HepG2 (cell line): ENCODE data around the gene MRNIP. TPM values are rescaled to one million over a fixed set of nuclear protein-coding genes. Genes with fewer than 3 reads are reported as not detected.

Experiments used
- ARID4A ChIP-seq: sonication (generic); formaldehyde crosslinking; IDR thresholded peaks from 2 replicates; pipeline ENCODE4 v1.5.0; 2020; ENCODE audit warnings: mild to moderate bottlenecking, missing genetic modification reagents, borderline replicate concordance
- FOXK2 ChIP-seq: fragments of 450-650 bp; IDR thresholded peaks from 2 replicates; pipeline ENCODE4 v1.6.1; 2016
- GATAD2A ChIP-seq: IDR thresholded peaks from 2 replicates; pipeline ENCODE4 v1.6.1; 2016
- HDAC2 ChIP-seq: sonication (generic); formaldehyde crosslinking; IDR thresholded peaks from 2 replicates; pipeline ENCODE4 v1.4.0; 2020; ENCODE audit warnings: missing genetic modification reagents
- HIC2 ChIP-seq: sonication (generic); formaldehyde crosslinking; IDR thresholded peaks from 2 replicates; pipeline ENCODE4 v1.9.0; 2022; ENCODE audit warnings: low read depth, missing genetic modification reagents
- HNF4G ChIP-seq, 2 experiments: sonication (generic) in 1 of 2; formaldehyde crosslinking in 1 of 2; IDR thresholded peaks; 2 replicates each; pipeline versions ENCODE4 v1.4.0 to v1.6.1; 2011 to 2020; ENCODE audit warnings: borderline replicate concordance in 2 of 2, low read depth in 2 of 2, mild to moderate bottlenecking in 2 of 2, low read length in 1 of 2, missing genetic modification reagents in 1 of 2, moderate library complexity in 1 of 2
- LCORL ChIP-seq, 2 experiments: fragments of 450-650 bp in 1 of 2; sonication (generic) in 1 of 2; formaldehyde crosslinking in 1 of 2; IDR thresholded peaks; 2 replicates each; pipeline versions ENCODE4 v1.5.0 to v1.6.1; 2017 to 2020; ENCODE audit warnings: antibody characterized with exemption in 1 of 2, missing genetic modification reagents in 1 of 2
- MIER3 ChIP-seq: IDR thresholded peaks from 2 replicates; pipeline ENCODE4 v1.6.1; 2016; ENCODE audit warnings: missing compliant biosample characterization, borderline replicate concordance
- MTA1 ChIP-seq: sonication (generic); formaldehyde crosslinking; IDR thresholded peaks from 2 replicates; pipeline ENCODE4 v1.4.0; 2020; ENCODE audit warnings: missing genetic modification reagents, mild to moderate bottlenecking, borderline replicate concordance
- MXI1 ChIP-seq: IDR thresholded peaks from 3 replicates; pipeline ENCODE4 v1.6.1; 2012; ENCODE audit warnings: low read depth, low read length, inconsistent platforms, borderline replicate concordance
- PPARG ChIP-seq: conservative IDR thresholded peaks from 2 replicates; pipeline ENCODE4 v1.6.1; 2016; ENCODE audit warnings: missing biosample characterization, missing genetic modification reagents
- RELA ChIP-seq: sonication (generic); formaldehyde crosslinking; IDR thresholded peaks from 2 replicates; pipeline ENCODE4 v1.4.0; 2020; ENCODE audit warnings: missing genetic modification reagents
- SALL2 ChIP-seq: sonication (generic); formaldehyde crosslinking; IDR thresholded peaks from 2 replicates; pipeline ENCODE4 v1.8.1; 2023; ENCODE audit warnings: mild to moderate bottlenecking, missing genetic modification reagents, inconsistent platforms
- SP1 ChIP-seq, 2 experiments: fragments of 450-650 bp in 1 of 2; sonication (generic) in 1 of 2; formaldehyde crosslinking in 1 of 2; IDR thresholded peaks; 2 replicates each; pipeline versions ENCODE4 v1.4.0 to v1.6.1; 2016 to 2020; ENCODE audit warnings: missing genetic modification reagents in 1 of 2
- TCF7L2 ChIP-seq: IDR thresholded peaks from 2 replicates; pipeline ENCODE4 v1.6.1; 2011; ENCODE audit warnings: mild to moderate bottlenecking, low read depth, low read length, moderate library complexity
- ZFP62 ChIP-seq: sonication (generic); formaldehyde crosslinking; IDR thresholded peaks from 2 replicates; pipeline ENCODE4 v1.4.0; 2020; ENCODE audit warnings: missing genetic modification reagents
- ZFY ChIP-seq: sonication (generic); formaldehyde crosslinking; IDR thresholded peaks from 2 replicates; pipeline ENCODE4 v1.4.0; 2020; ENCODE audit warnings: missing genetic modification reagents
- ZNF101 ChIP-seq: sonication (generic); formaldehyde crosslinking; IDR thresholded peaks from 2 replicates; pipeline ENCODE4 v1.4.0; 2020; ENCODE audit warnings: mild to moderate bottlenecking, low read depth, missing genetic modification reagents, borderline replicate concordance
- ZNF234 ChIP-seq: sonication (generic); formaldehyde crosslinking; conservative IDR thresholded peaks from 2 replicates; pipeline ENCODE4 v1.5.1; 2020; ENCODE audit warnings: mild to moderate bottlenecking, missing genetic modification reagents
- ZNF331 ChIP-seq: sonication (generic); formaldehyde crosslinking; IDR thresholded peaks from 2 replicates; pipeline ENCODE4 v1.4.0; 2020; ENCODE audit warnings: missing genetic modification reagents
- ZNF367 ChIP-seq: sonication (generic); formaldehyde crosslinking; IDR thresholded peaks from 2 replicates; pipeline ENCODE4 v1.4.0; 2020; ENCODE audit warnings: missing genetic modification reagents, borderline replicate concordance
- ZNF598 ChIP-seq: sonication (generic); formaldehyde crosslinking; IDR thresholded peaks from 2 replicates; pipeline ENCODE4 v1.5.1; 2020; ENCODE audit warnings: mild to moderate bottlenecking, missing genetic modification reagents, borderline replicate concordance
- ZNF644 ChIP-seq: IDR thresholded peaks from 2 replicates; pipeline ENCODE4 v1.6.1; 2016; ENCODE audit warnings: low read depth
- ZNF788 ChIP-seq: sonication (generic); formaldehyde crosslinking; IDR thresholded peaks from 2 replicates; pipeline ENCODE4 v1.5.0; 2020; ENCODE audit warnings: mild to moderate bottlenecking, missing genetic modification reagents, borderline replicate concordance
- ZNF792 ChIP-seq: IDR thresholded peaks from 2 replicates; pipeline ENCODE4 v1.6.1; 2016
- ZSCAN30 ChIP-seq: sonication (generic); formaldehyde crosslinking; IDR thresholded peaks from 2 replicates; pipeline ENCODE4 v1.5.0; 2020; ENCODE audit warnings: mild to moderate bottlenecking, missing genetic modification reagents
- polyA plus RNA-seq, 8 experiments: library from polyadenylated mRNA; depleted of rRNA in 3 of 8; stranded (reverse) in 7 of 8; unstranded in 1 of 8; fragments of >200 nt; fragmentation: Illumina TruSeq in 4 of 8; extraction: Trizol in 4 of 8; gene quantifications; 2 replicates each; pipeline versions ENCODE4 v1.2.1 to v1.2.3, GENCODE V29; 2011 to 2016; ENCODE audit warnings: low read depth in 4 of 8, missing spikeins in 1 of 8, mixed read lengths in 1 of 8; ENCODE audit not compliant: insufficient read depth in 1 of 8
- total RNA-seq, 5 experiments: library from RNA; depleted of rRNA; stranded (reverse); fragments of >200 nt; fragmentation: Illumina TruSeq; extraction: Trizol; gene quantifications; 2 replicates each; pipeline ENCODE4 v1.2.3, GENCODE V29; 2016; ENCODE audit warnings: low read depth in 1 of 5

Gene MRNIP
- total and polyA plus RNA-seq, 2 of the 13 experiments (the other 11 are each of a cell fraction or from before 2014, with no cell fraction given) = 15.5 to 34.1 TPM

GRCh38 chr5:179825655-179826182 lies 32.9 kb downstream of the MRNIP start (continued):
- TF ChIP-seq ARID4A (CRISPR knock-in tag) = peak; percentile 75
- no peak for TF ChIP-seq ZNF101 (CRISPR knock-in tag)
- no peak for TF ChIP-seq ZNF788
- no peak for TF ChIP-seq ZFY (CRISPR knock-in tag)
- TF ChIP-seq FOXK2 = peak; percentile 35; the same call in 1 of the 2 replicates
- no peak for TF ChIP-seq ZSCAN30 (CRISPR knock-in tag)
- no peak for TF ChIP-seq ZNF367
- TF ChIP-seq RELA (CRISPR knock-in tag) = no peak
- TF ChIP-seq HNF4G (IDR thresholded peaks at IDR 0.05; ENCODE audit: borderline replicate concordance, low read depth, low read length) = peak; percentile 79; the same call in 1 of the 2 replicates
- peak; percentile 82; the same call in 1 of the 2 replicates for TF ChIP-seq HNF4G (CRISPR knock-in tag; IDR thresholded peaks at IDR 0.05; ENCODE audit: borderline replicate concordance, low read depth)
- TF ChIP-seq ZNF792 = 0 out of 2 replicates have a peak, but pooled peaks have one; percentile 40
- TF ChIP-seq ZNF644 (CRISPR knock-in tag) = peak; percentile 18; the same call in 1 of the 2 replicates
- no peak for TF ChIP-seq TCF7L2
- TF ChIP-seq GATAD2A = peak; percentile 61; the same call in 1 of the 2 replicates
- no peak for TF ChIP-seq ZNF234 (CRISPR knock-in tag)
- peak; percentile 28; the same call in 1 of the 2 replicates for TF ChIP-seq ZNF598 (CRISPR knock-in tag)
- TF ChIP-seq ZNF331 (CRISPR knock-in tag) = peak; percentile 33; the same call in 1 of the 2 replicates
- 0 out of 2 replicates have a peak, but pooled peaks have one; percentile 47 for TF ChIP-seq HIC2 (CRISPR knock-in tag)
- no peak for TF ChIP-seq SP1 (IDR thresholded peaks at IDR 0.05)
- TF ChIP-seq SP1 (CRISPR knock-in tag; IDR thresholded peaks at IDR 0.05) = 0 out of 2 replicates have a peak, but pooled peaks have one; percentile 39
- TF ChIP-seq MIER3 (CRISPR knock-in tag) = 0 out of 2 replicates have a peak, but pooled peaks have one; percentile 22
- 0 out of 2 replicates have a peak, but pooled peaks have one; percentile 38 for TF ChIP-seq SALL2 (CRISPR knock-in tag)
- peak; percentile 48; the same call in 1 of the 2 replicates for TF ChIP-seq PPARG (CRISPR knock-in tag)
- peak; percentile 70; the same call in 1 of the 3 replicates for TF ChIP-seq MXI1
- TF ChIP-seq ZFP62 (CRISPR knock-in tag) = no peak
- TF ChIP-seq LCORL (IDR thresholded peaks at IDR 0.05) = no peak
- peak; percentile 93 for TF ChIP-seq LCORL (CRISPR knock-in tag; IDR thresholded peaks at IDR 0.05)
- peak; percentile 69; the same call in 1 of the 2 replicates for TF ChIP-seq HDAC2 (CRISPR knock-in tag)
- TF ChIP-seq MTA1 (CRISPR knock-in tag) = peak; percentile 25; the same call in 1 of the 2 replicates
